Keratinocyte (primary cell): ENCODE results near the gene AFAP1L1.

ENCODE experiments used
- EZH2 ChIP-seq: IDR thresholded peaks from one replicate; pipeline ENCODE4 v1.6.1; 2012; ENCODE audit warnings: inconsistent platforms, mild to moderate bottlenecking, low read length, moderate library complexity
- TF ChIP-seq, protein P1 (sequence below), 3 experiments: IDR thresholded peaks in 1 of 3; conservative IDR thresholded peaks in 1 of 3; optimal IDR thresholded peaks in 1 of 3; 2 replicates in 2 of 3; 3 replicates in 1 of 3; pipeline versions ENCODE3 to v1.5.1; 2011; ENCODE audit warnings: low read length in 3 of 3, mild to moderate bottlenecking in 3 of 3, moderate library complexity in 2 of 3, control low read depth in 1 of 3, inconsistent platforms in 1 of 3; ENCODE audit not compliant: insufficient read depth in 2 of 3; ENCODE audit errors: extremely low read depth in 1 of 3

DNA sequence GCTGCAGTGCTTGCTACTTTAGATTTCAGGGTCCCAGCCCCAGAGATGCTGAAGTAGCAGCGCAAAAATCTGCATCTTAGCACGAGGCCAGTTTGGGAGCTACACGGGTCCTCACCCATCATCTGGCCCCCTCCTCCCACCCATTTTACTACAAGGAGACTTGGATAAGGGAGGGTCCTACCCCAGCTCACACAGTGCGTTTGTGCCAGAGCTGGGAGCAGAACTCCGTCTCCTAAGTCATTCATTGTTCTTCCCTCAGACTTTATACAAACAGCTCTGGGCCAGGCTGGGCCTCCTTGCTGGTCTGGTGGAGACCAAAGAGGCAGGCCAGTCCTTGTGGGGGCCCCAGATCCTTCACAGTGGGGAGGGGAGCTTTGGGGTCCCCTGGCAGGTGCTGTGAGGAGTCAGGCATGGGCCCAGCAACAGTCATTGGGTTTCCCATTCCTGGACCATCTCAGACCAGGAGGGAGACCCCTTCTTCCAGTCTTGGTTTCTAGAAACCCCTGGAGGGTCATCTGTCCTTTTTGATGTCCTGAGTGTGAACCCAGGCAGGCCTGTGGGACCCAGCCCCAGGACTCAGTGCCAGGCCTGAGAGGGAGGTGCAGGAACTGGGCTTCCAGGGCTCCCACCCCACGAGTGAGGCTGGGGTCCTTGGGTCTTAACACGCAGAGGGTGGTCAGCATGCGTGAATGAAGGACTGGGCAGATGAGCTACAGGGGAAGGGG is 109.8 kb downstream of the AFAP1L1 start:
- TF ChIP-seq, protein P1, sequence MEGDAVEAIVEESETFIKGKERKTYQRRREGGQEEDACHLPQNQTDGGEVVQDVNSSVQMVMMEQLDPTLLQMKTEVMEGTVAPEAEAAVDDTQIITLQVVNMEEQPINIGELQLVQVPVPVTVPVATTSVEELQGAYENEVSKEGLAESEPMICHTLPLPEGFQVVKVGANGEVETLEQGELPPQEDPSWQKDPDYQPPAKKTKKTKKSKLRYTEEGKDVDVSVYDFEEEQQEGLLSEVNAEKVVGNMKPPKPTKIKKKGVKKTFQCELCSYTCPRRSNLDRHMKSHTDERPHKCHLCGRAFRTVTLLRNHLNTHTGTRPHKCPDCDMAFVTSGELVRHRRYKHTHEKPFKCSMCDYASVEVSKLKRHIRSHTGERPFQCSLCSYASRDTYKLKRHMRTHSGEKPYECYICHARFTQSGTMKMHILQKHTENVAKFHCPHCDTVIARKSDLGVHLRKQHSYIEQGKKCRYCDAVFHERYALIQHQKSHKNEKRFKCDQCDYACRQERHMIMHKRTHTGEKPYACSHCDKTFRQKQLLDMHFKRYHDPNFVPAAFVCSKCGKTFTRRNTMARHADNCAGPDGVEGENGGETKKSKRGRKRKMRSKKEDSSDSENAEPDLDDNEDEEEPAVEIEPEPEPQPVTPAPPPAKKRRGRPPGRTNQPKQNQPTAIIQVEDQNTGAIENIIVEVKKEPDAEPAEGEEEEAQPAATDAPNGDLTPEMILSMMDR (optimal IDR thresholded peaks at IDR 0.05 in 1 of 3, IDR thresholded peaks at IDR 0.05 in 1 of 3, conservative IDR thresholded peaks at IDR 0.05 in 1 of 3; ENCODE audit: extremely low read depth in 1 of 3, insufficient read depth in 2 of 3, low read length in 3 of 3) = no peak
- no peak for TF ChIP-seq EZH2
